Heart left ventricle (tissue), 16 donors: ENCODE data around the gene ALAS1. TPM values are rescaled to one million over a fixed set of nuclear protein-coding genes. Genes with fewer than 3 reads are reported as not detected.
A peak's percentile ranks its signal among the peaks of the same experiment; 100 is the strongest.
"Not testable (repeated sequence)": the region's sequence is repeated elsewhere in the genome, so short reads cannot be mapped to it uniquely, and the experiment has no call there.

ENCODE experiments used
- ATAC-seq, 4 donors: fragments of 200-7000 bp; cut with Tn5 transposase; one replicate each; pipeline ENCODE4 v1.9.1; 2020 to 2022; ENCODE audit warnings: moderate library complexity in 4 of 4, mild to moderate bottlenecking in 3 of 4, moderate number of reproducible peaks in 1 of 4
- DNase-seq, 5 donors: peaks; one replicate each; pipeline ENCODE4 v3.0.0-alpha.2; 2020
- H3K27ac ChIP-seq, 12 donors: fragments of 200-600 bp; sonication (generic) in 4 of 12; one replicate each; pipeline versions ENCODE4 v1.5.0 to v1.8.0; 2016 to 2022; ENCODE audit warnings: mild to moderate bottlenecking in 2 of 12
- H3K27me3 ChIP-seq, 9 donors: fragments of 200-600 bp; sonication (generic) in 2 of 9; one replicate each; pipeline versions ENCODE4 v1.5.1 to v1.8.0; 2016 to 2022; ENCODE audit warnings: mild to moderate bottlenecking in 3 of 9
- H3K36me3 ChIP-seq, 9 donors: fragments of 200-600 bp; sonication (generic) in 2 of 9; one replicate each; pipeline versions ENCODE4 v1.5.0 to v1.8.0; 2018 to 2022; ENCODE audit warnings: mild to moderate bottlenecking in 2 of 9
- H3K4me1 ChIP-seq, 12 donors: fragments of 200-600 bp; sonication (generic) in 4 of 12; one replicate each; pipeline versions ENCODE4 v1.5.0 to v1.8.0; 2016 to 2022; ENCODE audit warnings: mild to moderate bottlenecking in 3 of 12
- H3K4me3 ChIP-seq, 12 donors: fragments of 200-600 bp; sonication (generic) in 4 of 12; one replicate each; pipeline versions ENCODE4 v1.5.0 to v1.8.0; 2017 to 2022; ENCODE audit warnings: mild to moderate bottlenecking in 9 of 12, moderate library complexity in 4 of 12
- H3K9me3 ChIP-seq, 12 donors: fragments of 200-600 bp; sonication (generic) in 4 of 12; one replicate each; pipeline versions ENCODE4 v1.5.0 to v1.8.0; 2016 to 2022; ENCODE audit warnings: mild to moderate bottlenecking in 1 of 12
- POLR2A ChIP-seq, 2 donors: fragments of 450-650 bp; IDR thresholded peaks; one replicate each; pipeline ENCODE4 v1.6.1; 2017; ENCODE audit warnings: antibody characterized with exemption in 2 of 2, mild to moderate bottlenecking in 2 of 2, moderate library complexity in 2 of 2
- WGBS, 4 donors: extraction: QIAGEN DNeasy Blood & Tissue Kit in 2 of 4; methylation state at CpG; one replicate each; pipeline versions ENCODE4 v1.1.5 to v1.1.7; 2013 to 2018; 5-methylcytosine and 5-hydroxymethylcytosine counted together
- intact Hi-C, 10 donors: fragments of 100-400 bp; cut with DNase I; formaldehyde crosslinking; loops; one replicate each; pipeline versions ENCODE4 v1.11.1 to v1.14.2; 2022
- polyA plus RNA-seq, 2 donors: library from polyadenylated mRNA; stranded (reverse); fragments of 200-250 nt; gene quantifications; one replicate each; pipeline ENCODE4 v1.2.3, GENCODE V29; 2013
- total RNA-seq, 9 donors: library from RNA; depleted of rRNA in 2 of 9; stranded (reverse); fragments of >200 nt in 2 of 9; fragmentation: NEBNext Ultra II Directional in 3 of 9; extraction: Animal tissue kit (Norgen Biotek cat#: 25700) in 3 of 9; gene quantifications; one replicate each; pipeline versions ENCODE4 v1.1.0 to v1.2.4, GENCODE V29; 2016 to 2023
- TF ChIP-seq, protein P1 (sequence below), 12 donors: fragments of 200-600 bp; sonication (generic) in 4 of 12; IDR thresholded peaks; one replicate each; pipeline versions ENCODE4 v1.5.0 to v1.8.0; 2018 to 2022; ENCODE audit warnings: antibody characterized with exemption in 12 of 12, mild to moderate bottlenecking in 5 of 12
- donor health status: ischemic (EF 13 %, LVEDD 7.1; RV severe dilation, severe dysfunction).
- donor health status: healthy with polysubstance abuse.
- donor health status: DM: no; HTN: yes; CAD: no.
- donor health status: DM: no; HTN: no; CAD: no.
- donor health status: ischemic (EF 25% LVEDD 6.9; RV normal size, moderate dysfunction).
- donor health status: ischemic (EF 25% LVEDD 5.7; RV mildly dilated, moderate dysfunction).
- donor health status: healthy.
- donor health status: DM: yes; HTN: yes; CAD: no.
- donor health status: ischemic (EF 35%, LVEDD 5.7; RV mildly dilated, moderate dysfunction).
- donor health status: nonischemic (EF 11% LVEDD 7.7; RV severe dilation, severe dysfunction).
- donor health status: DM: yes; HTN: yes; CAD: no.
- donor health status: PGD.
- donor health status: ischemic (EF 29% LVEDD 5.4; RV normal size, mild dysfunction).
- donor health status: nonischemic (EF 23%, LVEDD 6.1; RV moderate dilation, normal function).

ALAS1 gene
- total and polyA plus RNA-seq, 11 donors, result 77.9 to 213 (median 132) TPM

DNA sequence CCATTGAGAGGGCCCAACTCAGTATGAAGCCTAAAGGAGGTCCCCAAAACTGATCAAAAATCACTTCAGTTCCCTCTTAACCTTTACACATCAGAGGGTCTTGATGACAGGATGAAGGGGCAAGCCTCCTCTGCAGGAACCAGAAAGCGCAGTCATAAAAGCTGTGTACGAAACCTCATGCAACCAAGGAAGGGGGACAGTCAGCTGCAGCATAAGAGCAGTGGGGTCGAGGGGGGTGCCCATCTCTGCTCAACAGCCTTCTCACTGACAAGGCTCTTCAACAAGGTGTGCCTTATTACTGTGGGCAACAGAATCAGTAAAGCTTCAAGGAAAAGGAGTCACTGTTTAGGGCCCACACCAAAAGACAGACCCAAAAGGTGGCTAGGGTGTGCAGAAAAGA, 47.6 kb upstream of the ALAS1 start:
- no peak overlapping the region for H3K4me3 ChIP-seq
- 91 to 97% (median 93%) methylated on average over 3 of the region's 3 CpGs for WGBS, 4 donors
- peaks cover 0 to 15% (median 0%) of the 10 kb centered on the region in 9 donors for H3K36me3 ChIP-seq
- no peak for ATAC-seq
- H3K4me1 ChIP-seq, result peaks cover 4 to 17% (median 13%) of the 10 kb centered on the region in 12 donors
- no peak overlapping the region for H3K27ac ChIP-seq
- no peaks in the 10 kb centered on the region for H3K27me3 ChIP-seq
- no peak for DNase-seq
- intact Hi-C loops, result loop anchor here in 3 of 10 donors (5.0 to 10.0 kb wide), 3 partner anchors 47 to 184 kb away; partner anchors contain the start of gene ALAS1 (in 2 of the 3)
- no peak for TF ChIP-seq POLR2A (IDR thresholded peaks at IDR 0.05)
- TF ChIP-seq, protein P1, sequence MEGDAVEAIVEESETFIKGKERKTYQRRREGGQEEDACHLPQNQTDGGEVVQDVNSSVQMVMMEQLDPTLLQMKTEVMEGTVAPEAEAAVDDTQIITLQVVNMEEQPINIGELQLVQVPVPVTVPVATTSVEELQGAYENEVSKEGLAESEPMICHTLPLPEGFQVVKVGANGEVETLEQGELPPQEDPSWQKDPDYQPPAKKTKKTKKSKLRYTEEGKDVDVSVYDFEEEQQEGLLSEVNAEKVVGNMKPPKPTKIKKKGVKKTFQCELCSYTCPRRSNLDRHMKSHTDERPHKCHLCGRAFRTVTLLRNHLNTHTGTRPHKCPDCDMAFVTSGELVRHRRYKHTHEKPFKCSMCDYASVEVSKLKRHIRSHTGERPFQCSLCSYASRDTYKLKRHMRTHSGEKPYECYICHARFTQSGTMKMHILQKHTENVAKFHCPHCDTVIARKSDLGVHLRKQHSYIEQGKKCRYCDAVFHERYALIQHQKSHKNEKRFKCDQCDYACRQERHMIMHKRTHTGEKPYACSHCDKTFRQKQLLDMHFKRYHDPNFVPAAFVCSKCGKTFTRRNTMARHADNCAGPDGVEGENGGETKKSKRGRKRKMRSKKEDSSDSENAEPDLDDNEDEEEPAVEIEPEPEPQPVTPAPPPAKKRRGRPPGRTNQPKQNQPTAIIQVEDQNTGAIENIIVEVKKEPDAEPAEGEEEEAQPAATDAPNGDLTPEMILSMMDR (IDR thresholded peaks at IDR 0.05), result no peak
- no peaks in the 10 kb centered on the region for H3K9me3 ChIP-seq

DNA sequence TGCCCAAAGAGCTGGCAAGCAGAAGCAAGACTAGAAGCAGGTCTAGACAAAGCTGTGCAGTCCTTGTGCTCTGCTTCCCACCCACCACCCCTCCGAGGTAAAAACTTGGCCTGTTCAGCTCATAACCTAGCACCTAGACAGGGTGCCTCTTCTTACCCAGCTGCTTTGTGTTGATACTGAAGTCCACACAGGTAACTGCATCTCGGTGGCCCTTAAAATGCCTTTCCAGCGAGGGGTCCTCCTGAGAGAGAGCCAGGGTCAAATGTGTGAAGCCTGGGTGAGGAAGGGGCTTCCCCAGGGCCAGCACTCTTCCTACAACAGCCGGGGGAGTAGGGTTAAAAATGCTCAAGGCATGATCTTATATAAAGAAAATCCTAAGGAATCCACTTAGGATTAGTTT, 47.1 kb upstream of the ALAS1 start:
- intact Hi-C loops, result loop anchor here in 3 of 10 donors (5.0 to 10.0 kb wide), 3 partner anchors 46 to 184 kb away; partner anchors contain the start of gene ALAS1 (in 2 of the 3)
- DNase-seq, result no peak
- no peak for ATAC-seq

DNA sequence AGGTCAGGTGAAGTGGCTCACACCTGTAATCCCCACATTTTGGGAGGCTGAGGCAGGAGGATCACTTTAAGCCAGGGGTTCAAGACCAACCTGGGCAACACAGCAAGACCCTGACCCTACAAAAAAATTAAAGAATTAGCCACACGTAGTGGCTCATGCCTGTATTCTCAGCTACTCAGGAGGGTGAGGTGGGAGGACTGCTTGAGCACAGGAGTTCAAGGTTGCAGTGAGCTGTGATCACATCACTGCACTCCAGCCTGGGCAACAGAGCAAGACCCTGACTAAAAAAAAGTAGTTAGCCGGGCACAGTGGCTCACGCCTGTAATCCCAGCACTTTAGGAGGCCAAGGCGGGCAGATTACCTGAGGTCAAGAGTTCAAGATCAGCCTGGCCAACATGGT, 46.0 kb upstream of the ALAS1 start:
- H3K4me3 ChIP-seq, H3K27me3 ChIP-seq, H3K9me3 ChIP-seq, DNase-seq, H3K36me3 ChIP-seq, ATAC-seq, H3K27ac ChIP-seq: not testable (repeated sequence)
- 89 to 97% (median 93%) methylated on average over 4 of the region's 4 CpGs for WGBS, 4 donors
- intact Hi-C loops, result loop anchor here in 3 of 10 donors (5.0 to 10.0 kb wide), 3 partner anchors 45 to 183 kb away; partner anchors contain the start of gene ALAS1 (in 2 of the 3)
- H3K4me1 ChIP-seq, result peaks cover 4 to 18% (median 13%) of the 10 kb centered on the region in 12 donors

More for the DNA sequence above, 47.1 kb upstream of the ALAS1 start:
- Histone ChIP-seq H3K4me1 (peaks cover 4 to 18% (median 13%) of the 10 kb centered on the region in 12 donors), H3K36me3 (peaks cover 0 to 10% (median 0%) of the 10 kb centered on the region in 9 donors), H3K27me3 (no peaks in the 10 kb centered on the region), H3K27ac (no peak overlapping the region), H3K4me3 (no peak overlapping the region), H3K9me3 (no peaks in the 10 kb centered on the region)
- TF ChIP-seq, protein P1 (IDR thresholded peaks at IDR 0.05), result no peak
- TF ChIP-seq POLR2A (IDR thresholded peaks at IDR 0.05), result no peak
- 91 to 95% (median 95%) methylated on average over 4 of the region's 4 CpGs for WGBS, 4 donors

DNA sequence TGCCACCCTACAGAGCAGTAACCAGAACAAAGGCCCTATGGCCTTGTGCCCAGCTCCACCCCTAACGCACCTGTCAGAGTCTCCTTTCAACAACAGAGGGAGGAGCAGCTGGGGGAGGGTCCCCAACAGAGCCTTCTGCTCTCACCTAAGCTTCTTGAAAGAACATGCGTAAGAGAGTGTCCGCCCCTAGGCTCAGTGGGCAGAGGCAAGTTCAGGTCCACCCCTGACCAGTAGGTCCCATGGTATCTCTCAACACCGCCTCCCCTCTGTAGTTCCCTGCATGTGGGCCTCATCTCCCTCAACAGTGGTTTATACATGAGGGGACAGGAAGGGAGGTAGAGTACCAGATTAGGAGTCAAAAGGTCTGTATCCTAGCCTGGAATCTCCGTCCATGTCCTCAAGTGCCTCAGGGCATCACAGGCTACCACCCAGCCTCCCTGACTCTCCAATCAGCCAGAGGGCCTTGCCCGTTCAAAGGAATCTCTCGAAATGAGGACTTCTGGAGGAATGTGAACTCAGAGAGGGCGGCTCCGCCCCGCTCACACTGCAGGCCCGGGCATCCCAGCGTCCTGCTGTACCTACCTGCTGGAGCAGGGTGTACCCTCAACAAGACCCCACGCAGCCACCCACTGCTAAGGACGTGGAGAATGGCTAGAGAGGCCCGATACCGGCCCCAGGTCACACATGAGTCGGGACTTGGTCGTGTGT, 44.4 kb upstream of the ALAS1 start:
- Histone ChIP-seq H3K27me3 (no peaks in the 10 kb centered on the region), H3K9me3 (no peaks in the 10 kb centered on the region), H3K36me3 (no peaks in the 10 kb centered on the region), H3K4me1 (peaks cover 4 to 18% (median 13%) of the 10 kb centered on the region in 12 donors), H3K4me3 (peak overlapping the region; percentile 38 to 73 (median 66)), H3K27ac (peak overlapping the region in 7 of 12 donors; percentile 86 to 95 (median 90))
- intact Hi-C loops, result loop anchor here in 5 of 10 donors (1.0 to 10.0 kb wide), 6 partner anchors 43 to 181 kb away; partner anchors contain the start of gene ALAS1 (in 3 of the 5)
- ATAC-seq, result peak in 2 of 4 donors; percentile 1 to 2
- 12 to 19% (median 16%) methylated on average over 12 to 18 of the region's 18 CpGs for WGBS, 4 donors
- no peak for DNase-seq
- no peak for TF ChIP-seq POLR2A (IDR thresholded peaks at IDR 0.05)
- TF ChIP-seq, protein P1 (IDR thresholded peaks at IDR 0.05), result no peak
